GM19240 (cell line): ENCODE data around the gene PSMG1.
"Not testable (repeated sequence)": the region's sequence is repeated elsewhere in the genome, so short reads cannot be mapped to it uniquely, and the experiment has no call there.

ENCODE experiments used
- DNase-seq: peaks from one replicate; pipeline ENCODE4 v3.0.0; 2011; ENCODE audit warnings: low spot score; ENCODE audit not compliant: insufficient read length

The PSMG1 gene

GRCh38 chr21:39183272-39184049, at the start of gene PSMG1:
TSS of gene PSMG1 (minus strand) at chr21:39183451. CDS start at chr21:39183385, 66 bp downstream.
- peak; percentile 33 for DNase-seq

GRCh38 chr21:39232861-39233291, 49.6 kb upstream of the PSMG1 start:
- DNase-seq: no peak

GRCh38 chr21:39224930-39225329, 41.7 kb upstream of the PSMG1 start:
- no peak for DNase-seq

GRCh38 chr21:39221997-39222486, 38.8 kb upstream of the PSMG1 start:
- no peak for DNase-seq

GRCh38 chr21:39221282-39221996, 38.2 kb upstream of the PSMG1 start:
- DNase-seq: no peak

GRCh38 chr21:39220875-39221274, 37.6 kb upstream of the PSMG1 start:
- DNase-seq: not testable (repeated sequence)

- DNase-seq: no peak
Measured at GRCh38 chr21:39220150-39220549, 36.9 kb upstream of the PSMG1 start.

- no peak for DNase-seq
Measured at GRCh38 chr21:39218082-39218409, 34.8 kb upstream of the PSMG1 start.

GRCh38 chr21:39217356-39218081, 34.3 kb upstream of the PSMG1 start:
- no peak for DNase-seq

GRCh38 chr21:39216290-39216689, 33.0 kb upstream of the PSMG1 start:
- no peak for DNase-seq

GRCh38 chr21:39215078-39215477, 31.8 kb upstream of the PSMG1 start:
- no peak for DNase-seq

GRCh38 chr21:39209334-39209688, 26.1 kb upstream of the PSMG1 start:
- DNase-seq: no peak

GRCh38 chr21:39208624-39209333, 25.5 kb upstream of the PSMG1 start:
- DNase-seq: no peak

GRCh38 chr21:39204134-39204533, 20.9 kb upstream of the PSMG1 start:
- no peak for DNase-seq

GRCh38 chr21:39198800-39199199, 15.5 kb upstream of the PSMG1 start:
- DNase-seq: no peak

GRCh38 chr21:39197448-39198233, 14.4 kb upstream of the PSMG1 start:
- no peak for DNase-seq

GRCh38 chr21:39196838-39197237, 13.6 kb upstream of the PSMG1 start:
- no peak for DNase-seq

GRCh38 chr21:39196310-39196709, 13.1 kb upstream of the PSMG1 start:
- DNase-seq: no peak

- no peak for DNase-seq
Measured at GRCh38 chr21:39193380-39193779, 10.1 kb upstream of the PSMG1 start.

- DNase-seq: no peak
Measured at GRCh38 chr21:39189857-39190604, 6.8 kb upstream of the PSMG1 start.
